ENCODE data around the gene TEX19.

TEX19 gene

GRCh38 chr17:82342361-82343079 lies 16.5 kb upstream of the TEX19 start:
- no peak for TF ChIP-seq GABPA (IDR thresholded peaks at IDR 0.05; ENCODE audit: low read depth)
- TF ChIP-seq REST (IDR thresholded peaks at IDR 0.05; ENCODE audit: insufficient replicate concordance, low read depth), result no peak
- TF ChIP-seq POLR2AphosphoS5 (IDR thresholded peaks at IDR 0.05; ENCODE audit: low read depth), result no peak
- TF ChIP-seq, protein P1, sequence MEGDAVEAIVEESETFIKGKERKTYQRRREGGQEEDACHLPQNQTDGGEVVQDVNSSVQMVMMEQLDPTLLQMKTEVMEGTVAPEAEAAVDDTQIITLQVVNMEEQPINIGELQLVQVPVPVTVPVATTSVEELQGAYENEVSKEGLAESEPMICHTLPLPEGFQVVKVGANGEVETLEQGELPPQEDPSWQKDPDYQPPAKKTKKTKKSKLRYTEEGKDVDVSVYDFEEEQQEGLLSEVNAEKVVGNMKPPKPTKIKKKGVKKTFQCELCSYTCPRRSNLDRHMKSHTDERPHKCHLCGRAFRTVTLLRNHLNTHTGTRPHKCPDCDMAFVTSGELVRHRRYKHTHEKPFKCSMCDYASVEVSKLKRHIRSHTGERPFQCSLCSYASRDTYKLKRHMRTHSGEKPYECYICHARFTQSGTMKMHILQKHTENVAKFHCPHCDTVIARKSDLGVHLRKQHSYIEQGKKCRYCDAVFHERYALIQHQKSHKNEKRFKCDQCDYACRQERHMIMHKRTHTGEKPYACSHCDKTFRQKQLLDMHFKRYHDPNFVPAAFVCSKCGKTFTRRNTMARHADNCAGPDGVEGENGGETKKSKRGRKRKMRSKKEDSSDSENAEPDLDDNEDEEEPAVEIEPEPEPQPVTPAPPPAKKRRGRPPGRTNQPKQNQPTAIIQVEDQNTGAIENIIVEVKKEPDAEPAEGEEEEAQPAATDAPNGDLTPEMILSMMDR (IDR thresholded peaks at IDR 0.05; ENCODE audit: insufficient read depth, low read length), result no peak
- no peak for TF ChIP-seq SPI1 (IDR thresholded peaks at IDR 0.05; ENCODE audit: borderline replicate concordance, low read depth)
- DNase-seq (ENCODE audit: low read depth in 1 of 2, low spot score in 1 of 2), result no peak
- Histone ChIP-seq H3K27ac (replicated peaks) (no peak overlapping the region), H3K27me3 (ENCODE audit: insufficient read depth, poor library complexity, severe bottlenecking) (no peaks in the 10 kb centered on the region), H3K4me3 (replicated peaks; ENCODE audit: insufficient read depth, low read length) (no peak overlapping the region)

GRCh38 chr17:82343560-82343959 lies 15.5 kb upstream of the TEX19 start:
- H3K27ac ChIP-seq (replicated peaks), result no peak overlapping the region
- H3K27me3 ChIP-seq (ENCODE audit: insufficient read depth, poor library complexity, severe bottlenecking), result no peaks in the 10 kb centered on the region
- TF ChIP-seq SPI1 (IDR thresholded peaks at IDR 0.05; ENCODE audit: borderline replicate concordance, low read depth), result no peak
- TF ChIP-seq, protein P1 (IDR thresholded peaks at IDR 0.05; ENCODE audit: insufficient read depth, low read length), result no peak
- TF ChIP-seq REST (IDR thresholded peaks at IDR 0.05; ENCODE audit: insufficient replicate concordance, low read depth), result no peak
- TF ChIP-seq POLR2AphosphoS5 (IDR thresholded peaks at IDR 0.05; ENCODE audit: low read depth), result no peak
- TF ChIP-seq GABPA (IDR thresholded peaks at IDR 0.05; ENCODE audit: low read depth), result no peak
- DNase-seq (ENCODE audit: low read depth in 1 of 2, low spot score in 1 of 2), result no peak
- H3K4me3 ChIP-seq (replicated peaks; ENCODE audit: insufficient read depth, low read length), result no peak overlapping the region

DNA sequence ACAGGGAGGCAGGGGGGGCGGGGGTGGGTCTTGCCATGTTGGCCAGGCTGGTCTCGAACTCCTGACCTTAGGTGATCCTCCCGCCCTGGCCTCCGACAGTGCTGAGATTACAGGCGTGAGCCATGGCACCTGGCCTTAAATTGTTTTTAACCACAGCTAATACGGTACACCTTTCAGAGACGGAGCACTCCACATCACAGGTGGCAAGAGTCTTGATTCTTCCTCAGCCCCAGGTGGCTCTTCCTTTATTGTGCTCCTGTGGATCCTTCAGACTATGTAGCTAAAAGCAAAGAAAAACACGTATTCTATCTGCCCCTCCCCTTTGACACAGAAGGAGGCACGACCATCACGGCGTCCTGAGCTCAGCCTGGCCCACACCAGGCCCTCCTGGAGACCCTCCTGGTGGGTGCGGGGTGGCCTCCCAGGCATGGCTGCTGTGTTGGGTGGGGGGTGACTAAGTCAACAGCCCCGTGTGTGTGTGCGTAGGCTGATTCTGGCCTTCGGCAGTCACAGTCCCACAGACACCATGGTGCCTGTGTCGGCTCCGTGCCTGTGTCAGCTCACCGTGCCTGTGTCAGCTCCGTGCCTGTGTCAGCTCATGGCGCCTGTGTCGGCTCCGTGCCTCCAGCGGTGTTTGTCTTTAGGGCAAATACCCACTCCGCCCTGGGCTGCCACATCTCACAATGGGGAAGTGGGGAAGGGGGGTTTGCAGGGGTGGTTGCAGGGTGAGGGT lies 14.7 kb upstream of the TEX19 start:
- TF ChIP-seq SPI1 (IDR thresholded peaks at IDR 0.05; ENCODE audit: borderline replicate concordance, low read depth) (peak; percentile 46; the same call in 1 of the 2 replicates), GABPA (IDR thresholded peaks at IDR 0.05; ENCODE audit: low read depth) (no peak)
- DNase-seq (ENCODE audit: low read depth in 1 of 2, low spot score in 1 of 2), result no peak
- H3K27ac ChIP-seq (replicated peaks), result no peak overlapping the region
- no peak overlapping the region for H3K4me3 ChIP-seq (replicated peaks; ENCODE audit: insufficient read depth, low read length)
- no peaks in the 10 kb centered on the region for H3K27me3 ChIP-seq (ENCODE audit: insufficient read depth, poor library complexity, severe bottlenecking)

- Histone ChIP-seq H3K27ac (replicated peaks) (no peak overlapping the region), H3K4me3 (replicated peaks; ENCODE audit: insufficient read depth, low read length) (no peak overlapping the region), H3K27me3 (ENCODE audit: insufficient read depth, poor library complexity, severe bottlenecking) (no peaks in the 10 kb centered on the region)
- DNase-seq (ENCODE audit: low read depth in 1 of 2, low spot score in 1 of 2), result no peak
- TF ChIP-seq REST (IDR thresholded peaks at IDR 0.05; ENCODE audit: insufficient replicate concordance, low read depth) (no peak), GABPA (IDR thresholded peaks at IDR 0.05; ENCODE audit: low read depth) (no peak), SPI1 (IDR thresholded peaks at IDR 0.05; ENCODE audit: borderline replicate concordance, low read depth) (no peak), POLR2AphosphoS5 (IDR thresholded peaks at IDR 0.05; ENCODE audit: low read depth) (no peak)
- TF ChIP-seq, protein P1 (IDR thresholded peaks at IDR 0.05; ENCODE audit: insufficient read depth, low read length), result no peak
Measured at GRCh38 chr17:82345151-82345976, 13.7 kb upstream of the TEX19 start.

Data from HL-60 (cell line).